ENCODE data around the gene HOXB13.

DNA sequence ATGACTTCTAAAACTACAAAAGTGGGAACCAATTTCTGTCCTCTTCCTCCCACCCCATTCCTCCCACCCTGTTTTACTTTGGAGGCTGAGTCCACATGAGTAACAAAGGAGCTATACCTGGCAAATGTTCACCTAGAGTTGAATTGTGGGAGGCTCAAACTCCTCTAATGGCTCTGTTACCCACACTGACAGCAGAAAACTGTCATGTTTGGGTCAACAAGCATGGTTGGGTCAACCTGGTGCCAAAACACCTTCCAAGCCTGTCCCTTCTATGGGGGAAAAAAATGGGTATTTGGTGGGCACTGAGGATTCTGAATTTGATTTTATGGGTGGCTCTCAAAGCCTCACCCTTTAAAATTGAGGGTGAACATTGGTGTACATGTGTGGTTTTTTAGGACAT, 12.0 kb upstream of the HOXB13 start:
- no peak for TF ChIP-seq EZH2phosphoT487 (IDR thresholded peaks at IDR 0.05; ENCODE audit: low read depth)
- TF ChIP-seq, protein P1, sequence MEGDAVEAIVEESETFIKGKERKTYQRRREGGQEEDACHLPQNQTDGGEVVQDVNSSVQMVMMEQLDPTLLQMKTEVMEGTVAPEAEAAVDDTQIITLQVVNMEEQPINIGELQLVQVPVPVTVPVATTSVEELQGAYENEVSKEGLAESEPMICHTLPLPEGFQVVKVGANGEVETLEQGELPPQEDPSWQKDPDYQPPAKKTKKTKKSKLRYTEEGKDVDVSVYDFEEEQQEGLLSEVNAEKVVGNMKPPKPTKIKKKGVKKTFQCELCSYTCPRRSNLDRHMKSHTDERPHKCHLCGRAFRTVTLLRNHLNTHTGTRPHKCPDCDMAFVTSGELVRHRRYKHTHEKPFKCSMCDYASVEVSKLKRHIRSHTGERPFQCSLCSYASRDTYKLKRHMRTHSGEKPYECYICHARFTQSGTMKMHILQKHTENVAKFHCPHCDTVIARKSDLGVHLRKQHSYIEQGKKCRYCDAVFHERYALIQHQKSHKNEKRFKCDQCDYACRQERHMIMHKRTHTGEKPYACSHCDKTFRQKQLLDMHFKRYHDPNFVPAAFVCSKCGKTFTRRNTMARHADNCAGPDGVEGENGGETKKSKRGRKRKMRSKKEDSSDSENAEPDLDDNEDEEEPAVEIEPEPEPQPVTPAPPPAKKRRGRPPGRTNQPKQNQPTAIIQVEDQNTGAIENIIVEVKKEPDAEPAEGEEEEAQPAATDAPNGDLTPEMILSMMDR (IDR thresholded peaks at IDR 0.05; ENCODE audit: low read depth, low read length), result no peak

All from OCI-LY3 (cell line).